Neural crest cell (in vitro differentiated cells): ENCODE data around the gene VANGL2. TPM values are rescaled to one million over a fixed set of nuclear protein-coding genes. Genes with fewer than 3 reads are reported as not detected.

ENCODE experiments used
- DNase-seq: peaks from one replicate; pipeline ENCODE4 v3.0.0; 2021; ENCODE audit warnings: low read depth, mixed read lengths, low spot score
- H3K27ac Mint-ChIP-seq: one replicate; pipeline ENCODE4 v1.8.0; 2021; ENCODE audit warnings: mild to moderate bottlenecking, mixed read lengths; ENCODE audit not compliant: unreplicated experiment
- H3K27me3 Mint-ChIP-seq: 2 replicates; pipeline ENCODE4 v1.8.0; 2021; ENCODE audit warnings: low read depth, mild to moderate bottlenecking, mixed read lengths
- H3K36me3 Mint-ChIP-seq: 2 replicates; pipeline ENCODE4 v1.8.0; 2021; ENCODE audit warnings: low read depth, mild to moderate bottlenecking, mixed read lengths
- H3K4me1 Mint-ChIP-seq: 2 replicates; pipeline ENCODE4 v1.8.0; 2021; ENCODE audit warnings: mixed read lengths
- H3K4me3 Mint-ChIP-seq: one replicate; pipeline ENCODE4 v1.8.0; 2021; ENCODE audit warnings: mild to moderate bottlenecking, mixed read lengths
- H3K9me3 Mint-ChIP-seq: 2 replicates; pipeline ENCODE4 v1.8.0; 2021; ENCODE audit warnings: mixed read lengths
- total RNA-seq: library from RNA; stranded (reverse); gene quantifications from 2 replicates; pipeline ENCODE4 v1.2.1, GENCODE V29; 2021
- TF ChIP-seq, protein P1 (sequence below): fragments of 200-600 bp; sonication (generic); conservative IDR thresholded peaks from 2 replicates; pipeline ENCODE4 v1.5.0; 2021; ENCODE audit warnings: antibody characterized with exemption, mild to moderate bottlenecking

VANGL2 gene
- total RNA-seq, 1 donor from 2014 or later: 109 TPM

DNA sequence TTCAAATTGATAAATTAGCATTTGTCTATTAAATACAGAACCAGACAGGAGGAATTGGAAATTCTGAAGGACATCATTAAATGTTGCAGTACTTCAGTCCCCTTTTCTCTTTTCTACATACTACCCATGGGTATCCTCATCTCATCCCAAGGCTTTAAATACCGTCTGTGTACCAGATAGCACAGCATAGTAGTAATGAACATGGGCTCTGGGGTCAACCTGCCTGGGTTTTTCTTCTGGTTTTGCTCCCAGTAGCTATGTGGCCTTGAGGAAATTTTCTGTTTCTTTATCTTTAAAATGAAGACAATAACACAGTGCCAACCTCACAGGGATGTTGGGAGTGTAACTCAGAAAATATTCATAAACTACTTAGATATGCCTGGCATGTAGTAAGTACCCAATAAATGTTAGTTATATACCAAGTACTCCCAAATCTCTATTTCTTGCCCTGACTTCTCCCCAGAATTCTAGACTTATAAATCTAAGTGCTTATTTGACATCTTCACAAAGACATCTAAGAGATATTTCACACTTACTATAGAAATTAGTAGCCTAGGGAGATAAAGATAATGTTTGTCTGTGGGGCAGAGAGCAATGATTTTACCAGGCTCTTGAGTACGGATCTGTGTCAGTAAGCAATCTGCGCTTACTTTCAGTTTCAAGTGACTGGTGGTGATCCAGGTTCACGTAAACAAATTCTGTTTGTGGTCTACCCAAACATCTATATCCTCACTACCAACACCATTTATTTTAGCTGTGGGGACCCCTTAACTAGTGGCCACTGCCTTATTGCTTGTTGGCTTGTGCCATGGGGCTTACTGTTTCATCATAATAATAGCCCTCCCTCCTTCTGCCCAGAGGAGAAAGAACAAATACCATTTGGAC is 37.3 kb downstream of the VANGL2 start:
- no peak for DNase-seq
- TF ChIP-seq, protein P1, sequence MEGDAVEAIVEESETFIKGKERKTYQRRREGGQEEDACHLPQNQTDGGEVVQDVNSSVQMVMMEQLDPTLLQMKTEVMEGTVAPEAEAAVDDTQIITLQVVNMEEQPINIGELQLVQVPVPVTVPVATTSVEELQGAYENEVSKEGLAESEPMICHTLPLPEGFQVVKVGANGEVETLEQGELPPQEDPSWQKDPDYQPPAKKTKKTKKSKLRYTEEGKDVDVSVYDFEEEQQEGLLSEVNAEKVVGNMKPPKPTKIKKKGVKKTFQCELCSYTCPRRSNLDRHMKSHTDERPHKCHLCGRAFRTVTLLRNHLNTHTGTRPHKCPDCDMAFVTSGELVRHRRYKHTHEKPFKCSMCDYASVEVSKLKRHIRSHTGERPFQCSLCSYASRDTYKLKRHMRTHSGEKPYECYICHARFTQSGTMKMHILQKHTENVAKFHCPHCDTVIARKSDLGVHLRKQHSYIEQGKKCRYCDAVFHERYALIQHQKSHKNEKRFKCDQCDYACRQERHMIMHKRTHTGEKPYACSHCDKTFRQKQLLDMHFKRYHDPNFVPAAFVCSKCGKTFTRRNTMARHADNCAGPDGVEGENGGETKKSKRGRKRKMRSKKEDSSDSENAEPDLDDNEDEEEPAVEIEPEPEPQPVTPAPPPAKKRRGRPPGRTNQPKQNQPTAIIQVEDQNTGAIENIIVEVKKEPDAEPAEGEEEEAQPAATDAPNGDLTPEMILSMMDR: no peak
- Mint-ChIP-seq H3K27ac (no peak overlapping the region), H3K27me3 (peaks cover 8% of the 10 kb centered on the region), H3K4me1 (no peaks in the 10 kb centered on the region), H3K4me3 (no peak overlapping the region), H3K36me3 (no peaks in the 10 kb centered on the region), H3K9me3 (peaks cover 3% of the 10 kb centered on the region)

DNA sequence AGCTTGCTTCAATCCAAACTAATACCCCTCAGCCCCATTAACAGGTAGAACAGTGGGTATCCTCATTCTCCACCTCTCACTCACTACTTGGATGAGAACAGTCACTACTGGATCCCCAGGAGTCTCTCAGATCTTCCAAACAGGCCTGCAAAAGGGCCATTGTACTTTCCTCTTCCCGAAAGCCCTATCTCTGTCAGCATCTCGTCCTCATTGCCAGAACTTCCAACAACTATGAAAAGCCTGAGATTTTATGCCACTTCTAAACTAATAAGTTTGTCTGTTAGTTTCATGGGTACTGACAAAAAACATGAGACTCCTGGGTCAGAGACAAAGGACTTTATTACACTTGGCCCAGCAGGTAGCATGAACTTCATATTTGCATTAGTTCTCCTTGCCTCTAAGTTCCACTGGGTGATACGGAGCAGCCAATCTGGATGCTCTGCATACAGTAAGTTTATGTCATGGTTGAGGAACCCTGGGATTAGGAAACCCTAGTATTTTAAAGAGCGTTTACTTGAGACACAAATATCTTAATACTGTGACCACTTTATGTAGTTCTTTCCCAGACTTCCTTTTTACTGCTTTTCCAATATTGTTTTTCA is 38.1 kb downstream of the VANGL2 start:
- Mint-ChIP-seq H3K27ac (no peak overlapping the region), H3K27me3 (peaks cover 8% of the 10 kb centered on the region), H3K4me1 (no peaks in the 10 kb centered on the region), H3K4me3 (no peak overlapping the region), H3K36me3 (no peaks in the 10 kb centered on the region), H3K9me3 (peaks cover 3% of the 10 kb centered on the region)
- no peak for DNase-seq
- TF ChIP-seq, protein P1: no peak

DNA sequence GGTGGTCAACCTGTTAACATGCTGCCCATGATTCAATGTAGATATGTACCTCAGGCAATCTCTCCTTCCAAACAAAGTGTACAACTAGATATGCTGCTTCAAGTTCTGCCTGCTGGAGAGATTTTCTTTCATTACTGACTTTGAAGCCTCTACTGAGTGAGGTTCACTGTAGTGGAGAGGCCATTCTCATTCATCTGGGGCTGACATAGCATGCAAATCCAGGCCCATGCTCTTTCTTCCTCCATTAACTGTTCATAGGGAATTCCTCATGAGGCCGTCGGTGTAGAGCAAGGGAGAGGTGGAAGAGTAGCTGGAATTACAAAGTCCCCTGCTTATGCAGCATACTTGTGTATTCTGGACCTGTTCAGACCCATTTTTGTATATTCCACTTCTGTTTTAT is 38.6 kb downstream of the VANGL2 start:
- Mint-ChIP-seq H3K36me3 (no peaks in the 10 kb centered on the region), H3K27me3 (peaks cover 9% of the 10 kb centered on the region), H3K4me3 (no peak overlapping the region), H3K9me3 (peaks cover 6% of the 10 kb centered on the region), H3K4me1 (no peaks in the 10 kb centered on the region), H3K27ac (no peak overlapping the region)
- TF ChIP-seq, protein P1: no peak
- DNase-seq: no peak

DNA sequence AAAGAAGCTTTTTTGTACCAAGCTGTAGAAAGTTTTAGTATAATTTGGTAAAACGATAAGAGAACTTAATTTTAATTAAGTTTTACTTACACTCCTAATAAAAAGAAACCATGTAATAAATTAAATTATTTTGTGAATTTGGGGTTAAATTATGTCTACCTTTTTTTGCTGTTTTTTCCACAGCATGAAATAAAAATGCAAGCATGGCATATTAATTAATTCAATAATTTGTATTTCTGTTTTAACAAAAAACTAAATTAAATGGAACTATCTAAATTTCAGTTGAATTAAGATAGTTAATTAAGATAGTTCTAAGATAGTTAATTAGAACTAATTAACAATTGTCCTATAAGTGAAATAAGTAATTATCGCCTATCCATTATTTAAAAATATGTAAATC is 39.4 kb downstream of the VANGL2 start:
- Mint-ChIP-seq H3K36me3 (no peaks in the 10 kb centered on the region), H3K4me1 (no peaks in the 10 kb centered on the region), H3K4me3 (no peak overlapping the region), H3K9me3 (peaks cover 3% of the 10 kb centered on the region), H3K27ac (no peak overlapping the region), H3K27me3 (peaks cover 9% of the 10 kb centered on the region)
- TF ChIP-seq, protein P1: no peak
- DNase-seq: no peak

DNA sequence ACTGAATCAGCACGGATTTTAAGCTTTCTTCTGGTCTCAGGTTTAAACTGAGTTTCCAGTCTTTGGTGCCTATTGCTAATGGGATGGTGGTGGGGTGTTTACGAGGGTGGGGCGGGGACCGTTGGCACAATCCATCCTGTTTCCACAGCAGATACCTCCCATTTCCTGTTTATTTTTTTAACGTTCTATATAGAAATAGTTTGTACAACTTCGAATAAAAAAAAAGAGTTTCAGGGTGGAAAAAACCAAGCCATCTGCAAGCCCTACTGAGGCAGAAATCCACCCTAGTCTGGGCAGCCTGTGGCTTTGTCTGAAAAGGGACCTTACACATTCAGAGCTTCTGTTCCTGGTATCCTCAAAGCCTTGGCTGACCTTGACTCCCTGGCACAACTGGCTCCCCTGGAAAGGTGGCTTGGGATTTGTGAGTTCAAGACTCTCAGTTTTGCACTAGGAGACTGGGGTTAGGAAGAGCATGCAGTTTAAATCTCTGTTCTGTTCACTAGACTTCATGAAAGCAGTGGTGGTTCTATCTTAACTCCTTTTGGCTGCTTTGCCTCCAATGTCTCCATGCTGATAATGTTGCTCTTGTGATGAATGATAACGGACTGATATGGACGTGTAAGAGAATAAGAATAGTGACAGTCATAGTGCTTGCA is 46.7 kb downstream of the VANGL2 start:
- no peak overlapping the region for H3K27ac Mint-ChIP-seq
- no peak for DNase-seq
- peaks cover 3% of the 10 kb centered on the region for H3K9me3 Mint-ChIP-seq
- no peaks in the 10 kb centered on the region for H3K4me1 Mint-ChIP-seq
- TF ChIP-seq, protein P1: no peak
- H3K36me3 Mint-ChIP-seq: no peaks in the 10 kb centered on the region
- H3K4me3 Mint-ChIP-seq: no peak overlapping the region
- H3K27me3 Mint-ChIP-seq: peaks cover 4% of the 10 kb centered on the region
